ENCODE measurements around the gene SLC35F5.
"Not testable (repeated sequence)": the region's sequence is repeated elsewhere in the genome, so short reads cannot be mapped to it uniquely, and the experiment has no call there.

Gene SLC35F5

DNA sequence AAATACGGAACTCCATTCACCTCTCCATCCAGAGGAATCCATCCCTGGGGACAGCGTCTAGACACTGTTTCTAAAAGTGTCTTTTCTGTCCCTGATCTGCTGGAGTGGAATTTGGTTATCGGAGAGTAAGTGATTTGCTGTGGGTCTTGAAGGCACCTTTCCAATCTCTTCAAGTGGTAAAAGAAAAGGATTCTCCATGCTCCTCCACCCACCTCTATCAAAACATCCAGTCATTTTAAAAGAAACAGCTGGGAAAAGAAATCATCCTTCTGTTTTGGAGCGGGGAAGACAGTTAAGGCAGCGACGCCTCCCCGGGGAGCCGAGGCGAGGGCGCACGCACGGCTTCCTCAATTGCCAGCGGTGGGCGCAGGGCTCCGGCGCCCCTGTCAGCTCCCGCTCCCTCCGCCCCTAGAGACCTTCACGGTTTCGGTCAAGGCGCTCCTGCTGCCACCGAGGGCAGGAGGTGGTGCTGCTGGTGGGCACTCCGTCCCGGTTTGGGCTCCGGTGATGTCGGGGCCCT is 547 bp downstream of the SLC35F5 start:
- DNase-seq, result no peak

DNA sequence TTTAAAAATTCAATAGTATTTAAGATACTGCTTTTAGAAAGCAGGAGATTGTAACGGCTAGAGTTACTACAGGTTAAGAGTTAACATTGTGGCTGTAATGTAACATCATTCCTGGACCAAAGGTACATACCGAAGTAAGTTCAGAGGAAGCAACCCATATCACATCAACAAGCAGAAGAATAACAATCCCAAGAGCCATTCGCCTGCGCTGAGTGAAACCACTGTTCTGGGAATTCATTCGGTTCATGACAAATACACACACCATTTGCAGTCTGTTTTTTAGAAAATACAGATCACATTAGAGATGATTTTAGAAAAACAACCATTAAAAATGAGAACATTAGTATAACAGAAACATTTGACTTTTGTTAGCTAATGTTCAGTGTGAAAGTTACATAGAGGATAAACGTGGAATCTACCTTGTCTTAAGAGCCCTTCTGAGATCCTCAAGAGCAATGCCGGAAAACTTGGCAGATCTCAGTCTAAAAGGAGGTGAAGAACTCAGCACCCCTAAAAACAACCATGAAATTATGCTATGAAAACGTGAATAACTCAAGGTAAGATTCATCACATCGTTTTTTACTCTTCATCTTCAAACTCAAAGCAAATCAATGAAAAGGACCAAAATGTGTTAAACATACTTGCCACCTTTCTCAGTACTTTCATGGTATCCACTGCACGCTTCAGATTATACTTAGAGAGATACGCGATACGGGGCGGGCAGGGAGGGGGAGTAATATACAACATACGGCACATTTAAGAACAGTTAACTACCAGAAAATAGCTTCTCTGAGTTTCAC is 1.2 kb downstream of the SLC35F5 start:
- DNase-seq, result peak; percentile 1

DNA sequence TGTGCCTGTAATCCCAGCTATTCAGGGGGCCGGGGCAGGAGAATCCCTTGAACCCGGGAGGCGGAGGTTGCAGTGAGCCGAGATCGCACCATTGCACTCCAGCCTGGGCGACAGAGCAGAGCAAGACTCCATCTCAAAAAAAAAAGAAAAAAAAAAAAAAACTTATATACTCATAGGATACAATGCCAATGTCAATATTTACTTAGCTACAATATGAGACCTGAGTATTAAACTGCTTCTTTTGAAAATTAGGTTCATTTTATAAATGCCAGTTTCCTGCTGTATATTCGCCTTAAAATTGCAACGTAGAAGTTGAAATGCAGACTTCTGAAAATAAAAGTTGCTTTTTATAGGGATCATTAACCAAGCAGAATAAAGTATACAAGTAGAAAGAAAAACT is 2.3 kb downstream of the SLC35F5 start:
- no peak for DNase-seq

DNA sequence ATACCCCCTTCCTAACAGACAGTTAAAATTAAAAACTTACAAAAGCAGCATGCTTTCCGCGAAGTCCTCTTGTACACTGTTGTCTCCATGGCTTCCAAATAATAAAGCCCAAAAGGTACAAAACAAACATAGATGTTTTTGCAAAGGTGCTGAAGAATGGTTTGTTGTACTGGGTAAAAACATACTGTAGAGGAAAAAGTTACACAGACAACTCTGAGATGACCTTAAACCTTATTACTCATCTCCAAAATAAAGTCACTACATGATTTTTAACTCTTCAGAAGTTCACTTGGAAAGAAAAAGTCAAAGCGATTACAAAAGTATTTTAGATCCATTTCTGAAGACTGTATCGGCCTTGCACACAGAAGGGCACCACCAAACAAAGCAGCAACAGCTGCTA is 6.1 kb downstream of the SLC35F5 start:
- no peak for DNase-seq

DNA sequence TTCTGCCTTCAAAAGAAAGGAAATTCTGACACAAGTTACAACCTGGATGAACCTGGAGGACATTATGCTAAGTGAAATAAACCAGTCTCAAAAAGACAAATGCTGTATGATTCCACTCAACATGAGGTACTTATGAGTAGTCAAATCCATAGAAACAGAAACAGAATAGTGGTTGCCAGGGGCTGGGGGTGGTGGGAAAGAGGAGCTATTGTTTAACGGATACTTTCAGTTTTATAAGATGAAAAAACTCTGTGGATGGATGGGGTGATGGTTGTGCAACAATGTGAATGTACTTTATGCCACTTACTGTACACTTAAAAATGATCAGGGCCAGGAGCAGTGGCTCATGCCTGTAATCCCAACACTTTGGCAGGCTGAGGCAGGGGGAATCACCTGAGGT is 15.4 kb downstream of the SLC35F5 start:
- no peak for DNase-seq

DNA sequence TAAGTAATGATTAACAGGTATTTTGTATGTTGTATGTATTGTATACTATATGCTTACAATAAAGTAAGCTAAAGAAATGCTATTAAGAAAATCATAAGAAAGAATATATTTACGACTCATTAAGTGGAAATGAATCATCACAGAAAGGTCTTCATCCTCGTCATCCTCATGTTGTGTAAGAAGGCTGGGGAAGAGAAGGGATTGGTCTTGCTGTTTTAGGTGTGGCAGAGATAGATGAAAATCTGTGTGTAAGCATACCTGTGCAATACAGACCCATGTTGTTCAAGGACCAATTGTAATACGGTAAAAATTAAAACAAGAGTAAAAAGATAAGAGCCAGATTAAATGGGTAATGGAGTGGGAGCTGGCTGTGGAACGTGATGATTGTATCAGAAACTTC is 16.6 kb downstream of the SLC35F5 start:
- DNase-seq, result no peak

DNA sequence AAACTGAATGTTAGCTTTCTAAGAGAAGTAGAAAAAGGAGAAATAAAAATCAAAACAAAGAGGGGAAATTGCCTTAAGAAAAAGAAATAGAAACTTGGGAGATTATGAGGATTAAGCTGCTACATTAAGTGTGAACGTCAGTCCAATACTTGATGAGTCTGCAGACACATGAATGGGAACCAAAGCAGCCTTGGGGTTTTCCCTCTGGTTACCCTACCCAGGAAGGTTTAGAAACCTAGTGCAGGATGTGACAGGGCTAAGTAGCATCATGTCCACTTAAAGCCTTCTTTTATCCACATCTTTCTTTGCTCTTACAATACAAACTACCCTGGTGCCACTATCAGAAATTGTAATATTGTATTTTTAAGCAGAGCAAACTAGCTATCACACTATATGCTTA is 22.3 kb downstream of the SLC35F5 start:
- no peak for DNase-seq

DNA sequence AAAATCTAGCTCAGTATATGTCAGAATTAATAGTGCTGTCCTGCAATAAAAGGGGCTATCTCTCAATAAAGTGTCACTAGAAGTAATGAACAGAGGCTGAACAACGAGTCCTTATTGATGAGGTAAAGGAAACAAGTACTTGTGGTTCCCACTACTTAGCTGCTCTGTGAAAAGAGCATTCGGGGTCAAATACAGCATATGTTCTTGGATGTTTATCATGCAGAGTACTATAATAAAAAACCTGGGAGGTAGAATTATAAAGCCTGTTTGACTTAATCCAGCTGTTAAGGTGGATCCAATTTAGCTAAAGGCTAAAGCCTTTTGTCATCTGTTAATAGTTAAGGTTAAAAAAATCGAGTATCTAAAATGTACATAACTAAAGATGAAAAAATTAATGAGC is 32.4 kb downstream of the SLC35F5 start:
- DNase-seq, result no peak

DNA sequence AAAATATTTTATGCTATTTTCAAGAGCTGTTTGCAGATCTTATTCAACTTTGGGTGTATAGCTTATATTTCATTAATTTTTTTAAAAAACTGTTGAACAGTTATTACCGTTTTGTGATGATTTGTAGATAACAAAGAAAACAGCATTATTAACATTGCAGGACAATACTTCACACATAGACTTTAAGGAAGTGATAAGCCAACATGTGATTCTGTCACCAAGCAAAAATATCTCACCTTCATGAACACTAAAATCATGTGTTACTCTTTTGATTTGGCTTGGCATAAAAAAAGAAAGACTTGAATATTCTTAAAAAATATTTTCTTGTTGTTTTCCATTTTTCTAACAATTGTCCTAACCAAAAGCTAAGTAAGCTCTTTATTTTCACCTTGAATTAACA is 33.0 kb downstream of the SLC35F5 start:
- DNase-seq, result no peak

DNA sequence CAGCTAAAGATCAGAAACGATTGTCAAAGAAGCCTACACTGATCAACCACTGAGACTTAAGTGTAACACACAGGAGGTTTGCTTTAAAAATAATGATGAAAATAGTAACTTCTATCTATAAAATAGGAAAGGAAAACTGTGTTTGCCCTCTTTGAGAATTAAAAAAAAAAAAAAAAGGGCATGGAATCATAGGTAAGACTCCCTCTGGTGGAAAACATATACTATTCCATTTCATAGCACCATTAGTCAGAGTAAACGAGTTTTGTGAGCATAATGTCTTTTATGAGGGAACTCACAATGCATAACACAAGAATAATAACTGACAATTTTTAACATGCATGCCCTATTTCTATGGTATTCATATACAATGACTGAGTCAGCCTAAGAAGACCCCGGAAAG is 36.3 kb downstream of the SLC35F5 start:
- no peak for DNase-seq

DNA sequence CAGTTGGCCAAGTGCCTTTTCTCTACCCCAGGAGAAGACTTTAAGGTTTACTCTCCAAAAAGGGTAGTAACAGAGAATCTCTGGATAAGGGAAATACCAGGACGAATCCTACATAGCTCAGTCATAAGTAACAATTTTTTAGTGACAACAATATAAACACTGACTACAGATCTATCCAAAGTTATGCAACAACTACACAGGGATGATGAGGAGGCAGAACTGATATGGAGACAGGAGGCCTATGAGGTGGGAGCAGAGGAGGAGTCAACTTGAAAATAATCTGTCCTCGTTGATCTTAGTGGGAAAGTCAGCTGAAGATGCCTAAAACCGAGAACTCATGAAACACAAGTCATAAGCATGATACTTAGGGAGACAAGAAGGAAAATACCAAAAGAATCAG is 40.2 kb downstream of the SLC35F5 start:
- DNase-seq, result no peak

DNA sequence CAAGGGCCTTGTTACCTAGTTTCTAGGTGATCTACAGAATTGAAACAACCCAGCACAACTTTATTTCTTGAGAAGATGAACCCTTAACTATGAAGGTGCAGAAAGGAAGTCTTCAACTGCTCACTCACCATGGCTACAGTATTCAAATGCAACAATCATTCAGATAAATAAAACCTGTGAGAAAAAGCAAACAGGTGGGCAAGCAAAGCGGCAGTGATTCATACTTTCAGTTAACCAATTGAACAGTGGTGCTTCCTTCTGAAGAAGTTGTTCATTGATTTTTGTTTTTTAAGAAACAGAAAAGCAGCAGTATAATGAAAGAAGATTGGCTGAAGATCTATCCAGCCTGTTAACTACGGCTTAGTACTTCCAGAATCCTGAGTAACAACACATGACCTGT is 43.5 kb downstream of the SLC35F5 start:
- DNase-seq, result no peak

DNA sequence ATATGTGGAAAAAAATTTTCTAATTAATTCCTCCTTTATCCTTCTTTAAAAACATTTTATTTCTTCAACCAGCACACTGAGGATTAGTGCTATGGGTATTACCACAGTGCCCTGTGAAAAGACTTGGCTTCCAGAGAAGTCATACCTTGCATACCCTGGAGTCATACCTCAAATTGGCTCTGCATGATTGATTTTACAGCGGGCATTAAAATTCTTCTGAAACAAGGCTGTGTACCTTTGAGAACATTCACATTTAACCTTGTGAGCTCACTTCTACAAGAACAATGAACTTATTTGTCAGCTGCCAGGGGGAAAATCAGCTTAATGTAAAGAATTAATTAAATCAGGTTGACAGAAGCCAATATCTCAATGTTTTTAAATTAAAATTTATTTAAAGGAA is 44.6 kb downstream of the SLC35F5 start:
- no peak for DNase-seq

DNA sequence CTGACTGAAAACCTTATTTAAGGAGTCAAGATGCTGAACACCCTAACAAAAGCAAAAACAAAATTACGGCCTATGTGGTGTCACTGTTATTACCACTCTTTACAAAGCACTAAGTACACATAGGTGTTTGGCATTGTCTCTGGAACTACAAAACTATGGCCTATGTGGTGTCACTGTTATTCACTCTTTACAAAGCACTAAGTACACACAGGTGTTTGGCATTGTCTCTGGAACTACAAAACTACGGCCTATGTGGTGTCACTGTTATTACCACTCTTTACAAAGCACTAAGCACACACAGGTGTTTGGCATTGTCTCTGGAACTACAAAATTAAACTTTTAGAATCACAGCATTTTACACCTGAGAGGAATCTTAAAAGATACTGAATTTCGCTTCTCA is 47.4 kb downstream of the SLC35F5 start:
- DNase-seq, result no peak

DNA sequence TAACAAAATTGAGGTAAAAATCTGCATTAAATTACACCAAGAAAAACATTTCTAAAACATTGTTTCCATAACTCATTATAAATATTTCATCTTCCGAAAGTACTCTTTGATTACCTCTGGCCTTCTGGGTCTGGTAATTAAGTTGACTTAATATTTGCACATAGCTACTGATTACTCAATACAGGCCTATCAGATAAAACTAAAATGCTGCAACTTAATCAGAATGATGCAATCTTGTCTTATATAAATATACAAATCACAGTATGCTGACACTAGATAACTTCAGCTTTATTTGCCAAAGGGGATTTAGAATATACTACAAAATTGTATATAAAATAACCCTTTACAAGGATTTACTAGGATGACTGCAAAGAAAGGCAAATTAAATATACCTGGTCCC is 49.3 kb downstream of the SLC35F5 start:
- DNase-seq, result no peak

DNA sequence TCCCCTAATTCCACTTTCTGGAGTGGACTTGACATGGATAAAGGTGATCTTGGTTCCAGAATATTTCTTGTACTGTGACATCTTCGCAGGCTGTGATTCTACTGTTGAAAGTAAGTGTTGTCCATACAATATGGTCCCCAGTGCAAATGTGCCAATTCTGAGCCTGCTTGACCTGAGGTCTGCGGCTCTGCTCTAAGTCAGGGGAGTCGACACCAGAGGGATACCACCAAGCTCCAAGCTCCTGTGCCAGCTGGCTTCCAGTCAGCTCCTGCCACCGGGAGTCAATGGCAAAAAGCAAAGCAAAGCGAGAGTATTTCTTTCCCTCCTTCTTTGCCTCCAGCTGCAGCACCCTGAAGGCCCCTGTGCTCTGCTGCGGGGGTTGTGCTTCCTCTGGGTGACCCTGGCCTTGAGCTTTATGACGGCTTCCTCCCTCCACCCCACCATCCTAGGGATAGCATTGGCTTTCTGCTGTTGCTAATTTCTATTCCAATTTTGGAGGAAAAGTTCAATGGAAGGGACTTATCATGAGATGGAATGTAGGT is 50.4 kb downstream of the SLC35F5 start:
- no peak for DNase-seq

DNA sequence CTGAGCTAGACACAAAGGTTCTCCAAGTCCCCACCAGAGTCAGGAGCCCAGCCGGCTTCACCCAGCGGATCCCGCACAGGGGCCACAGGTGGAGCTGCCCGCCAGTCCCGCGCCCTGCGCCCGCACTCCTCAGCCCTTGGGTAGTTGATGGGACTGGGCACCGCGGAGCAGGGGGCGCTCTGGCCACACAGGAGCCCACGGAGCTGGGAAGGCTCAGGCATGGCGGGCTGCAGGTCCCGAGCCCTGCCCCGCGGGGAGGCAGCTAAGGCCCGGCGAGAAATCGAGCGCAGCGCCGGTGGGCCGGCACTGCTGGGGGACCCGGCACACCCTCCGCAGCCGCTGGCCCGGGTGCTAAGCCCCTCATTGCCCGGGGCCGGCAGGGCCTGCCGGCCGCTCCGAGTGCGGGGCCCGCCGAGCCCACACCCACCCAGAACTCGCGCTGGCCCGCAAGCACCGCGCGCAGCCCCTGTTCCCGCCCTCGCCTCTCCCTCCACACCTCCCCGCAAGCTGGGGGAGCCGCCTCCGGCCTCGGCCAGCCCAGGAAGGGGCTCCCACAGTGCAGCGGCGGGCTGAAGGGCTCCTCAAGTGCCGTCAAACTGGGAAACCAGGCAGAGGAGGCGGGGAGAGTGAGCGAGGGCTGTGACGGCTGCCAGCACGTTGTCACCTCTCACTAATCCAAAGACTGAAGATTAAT is 52.0 kb downstream of the SLC35F5 start:
- not testable (repeated sequence) for DNase-seq

DNA sequence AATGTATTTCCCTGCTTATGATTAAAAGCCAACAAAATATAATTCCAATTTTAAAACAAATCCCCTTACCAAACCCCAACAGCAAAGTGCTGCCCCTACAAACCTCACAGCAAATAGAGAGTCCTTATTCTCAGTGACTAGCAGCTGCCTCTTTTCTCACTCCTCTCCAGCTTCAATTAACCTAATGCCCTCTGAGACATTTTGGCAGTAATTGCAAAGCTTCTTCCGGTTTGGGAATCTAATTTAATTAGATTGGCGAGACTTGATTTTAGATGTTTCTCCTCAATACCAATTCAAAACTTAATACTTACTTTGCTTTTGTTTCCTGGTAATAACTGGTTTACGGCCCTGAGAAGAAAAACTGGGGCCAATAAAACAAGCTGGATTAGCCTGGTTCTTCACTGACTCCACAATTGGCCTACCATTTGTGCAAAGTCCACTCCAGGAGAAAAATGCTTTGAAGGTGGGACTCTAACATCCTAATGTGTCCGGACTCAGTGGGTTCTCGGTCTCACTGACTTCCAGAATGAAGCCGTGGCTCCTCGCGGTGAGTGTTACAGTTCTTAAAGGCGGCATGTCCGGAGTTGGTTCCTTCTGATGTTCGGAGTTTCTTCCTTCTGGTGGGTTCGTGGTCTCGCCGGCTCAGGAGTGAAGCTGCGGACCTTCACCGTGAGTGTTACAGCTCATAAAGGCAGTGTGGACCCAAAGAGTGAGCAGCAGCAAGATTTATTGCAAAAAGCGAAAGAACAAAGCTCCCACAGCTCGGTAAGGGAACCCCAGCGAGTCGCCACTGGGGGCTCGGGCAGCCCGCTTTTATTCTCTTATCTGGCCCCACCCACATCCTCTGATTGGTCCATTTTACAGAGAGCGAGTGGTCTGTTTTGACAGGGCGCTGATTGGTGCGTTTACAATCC is 52.8 kb downstream of the SLC35F5 start:
- peak; percentile 10 for DNase-seq

DNA sequence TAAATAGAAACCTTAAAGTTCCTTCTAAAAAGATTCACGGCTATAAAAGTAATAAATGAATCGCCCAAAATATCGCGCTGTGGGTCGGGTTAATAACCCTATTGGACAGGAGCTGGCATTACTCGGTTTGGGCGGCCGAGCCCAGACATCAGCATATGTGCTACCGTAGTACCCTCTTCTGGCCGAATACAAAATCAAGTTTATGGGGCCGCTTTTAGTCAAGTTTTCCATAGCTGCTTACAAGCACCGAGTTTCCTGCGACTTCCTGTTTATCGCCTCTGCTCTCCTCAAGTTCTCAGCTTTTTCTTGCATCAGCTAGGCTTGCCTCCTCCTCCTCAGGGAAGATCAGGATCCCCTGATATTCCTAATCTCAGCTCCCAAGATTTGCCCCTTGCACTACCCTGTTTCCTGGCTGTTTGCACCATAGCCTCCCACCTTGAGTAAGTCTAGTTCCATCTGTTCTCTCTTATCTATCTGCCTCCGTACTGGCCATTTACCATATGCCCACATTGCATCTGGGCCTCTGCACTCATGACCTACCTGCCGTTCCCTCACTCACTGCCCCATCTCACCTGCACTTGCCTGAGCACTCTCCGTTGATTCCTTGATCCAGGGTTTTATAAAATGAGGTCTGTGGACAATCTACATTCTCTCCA is 56.1 kb downstream of the SLC35F5 start:
- no peak for DNase-seq

DNA sequence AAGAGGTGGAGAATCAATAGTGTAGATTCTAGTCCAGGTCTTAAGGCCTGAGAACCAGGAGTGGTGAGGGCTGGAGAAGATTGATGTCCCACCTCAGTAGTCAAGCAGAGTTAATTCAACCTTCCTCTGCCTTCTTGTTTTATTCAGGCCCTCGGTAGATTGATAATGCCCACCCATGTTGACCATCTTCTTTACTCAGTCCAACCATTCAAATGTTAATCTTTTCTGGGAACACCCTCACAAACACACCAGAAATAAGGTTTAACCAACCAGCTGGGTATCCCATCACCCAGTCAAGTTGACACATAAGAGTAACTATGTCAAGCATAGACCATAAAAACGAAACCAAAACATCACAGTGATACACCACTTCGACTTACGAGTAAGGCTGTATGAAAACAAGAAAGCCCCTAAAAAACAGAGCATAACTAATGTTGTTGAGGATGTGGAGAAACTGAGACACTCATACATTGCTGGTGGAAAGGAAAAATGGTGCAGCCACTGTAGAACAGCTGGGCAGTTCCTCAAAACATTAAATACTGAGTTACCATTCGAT is 57.5 kb downstream of the SLC35F5 start:
- DNase-seq, result no peak

DNA sequence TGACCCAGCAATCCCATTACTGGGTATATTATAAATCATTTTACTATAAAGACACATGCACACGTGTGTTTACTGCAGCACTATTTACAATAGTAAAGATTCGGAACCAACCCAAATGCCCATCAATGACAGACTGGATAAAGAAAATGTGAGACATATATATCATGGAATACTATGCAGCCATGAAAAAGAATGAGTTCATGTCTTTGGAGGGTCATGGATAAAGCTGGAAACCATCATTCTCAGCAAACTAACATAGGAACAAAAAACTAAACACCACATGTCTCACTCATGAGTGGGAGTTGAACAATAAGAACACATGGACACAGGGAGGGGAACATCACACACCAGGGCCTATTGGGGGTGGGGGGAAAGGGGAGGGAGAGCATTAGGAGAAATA is 58.2 kb downstream of the SLC35F5 start:
- DNase-seq, result not testable (repeated sequence)

DNA sequence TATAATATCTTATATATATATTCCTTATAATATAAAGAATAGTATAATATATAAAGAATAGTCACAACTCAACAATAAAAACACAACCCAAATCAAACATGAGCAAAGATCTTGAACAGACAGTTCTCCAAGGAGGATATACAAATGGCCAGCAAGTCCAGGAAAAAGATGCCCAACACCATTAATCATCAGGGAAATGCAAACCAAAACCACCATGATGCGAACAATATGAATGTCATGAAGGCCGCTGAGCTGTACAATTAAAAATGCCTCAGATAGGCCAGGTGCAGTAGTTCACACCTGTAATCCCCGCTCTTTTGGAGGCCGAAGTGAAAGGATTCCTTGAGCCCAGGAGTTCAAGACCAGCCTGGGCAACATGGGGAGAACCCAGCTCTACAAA is 58.9 kb downstream of the SLC35F5 start:
- DNase-seq, result no peak
